IMR-90 (cell line): ENCODE measurements around the gene ARHGAP23. TPM values are rescaled to one million over a fixed set of nuclear protein-coding genes. Genes with fewer than 3 reads are reported as not detected.

ENCODE experiments used
- ATAC-seq: fragments of 200-7000 bp; cut with Tn5 transposase; 2 replicates; pipeline ENCODE4 v1.9.1; 2020; ENCODE audit warnings: low read depth, mild to moderate bottlenecking, moderate library complexity
- BruUV-seq: library from RNA; stranded (reverse); fragments of 400-500 nt; replicated peaks from 2 replicates; lab custom pipeline; 2021; lab: Mats Ljungman, UMichigan
- CTCF ChIA-PET: fragments of 300-600 bp; formaldehyde crosslinking; extraction: SDS; loops from one replicate; lab custom pipeline; 2021; ENCODE audit warnings: antibody characterized with exemption; lab: Yijun Ruan, JAX
- POLR2A ChIA-PET: fragments of 300-600 bp; sonication (Branson Sonifier 250); formaldehyde crosslinking; loops from one replicate; lab custom pipeline; 2022; ENCODE audit warnings: antibody characterized with exemption; ENCODE audit not compliant: unreplicated experiment; lab: Charles Lee
- DNase-seq: peaks from one replicate; pipeline ENCODE4 v3.0.0; 2013
- H2AFZ ChIP-seq: replicated peaks from 2 replicates; pipeline ENCODE3; 2013; ENCODE audit warnings: low read length, mild to moderate bottlenecking; ENCODE audit not compliant: poor library complexity
- H2AK5ac ChIP-seq: 2 replicates; pipeline ENCODE4 v1.6.1; 2013; ENCODE audit warnings: low read depth, low read length, inconsistent platforms
- H2AK9ac ChIP-seq: replicated peaks from 2 replicates; pipeline ENCODE3; 2013; ENCODE audit warnings: mild to moderate bottlenecking, low read depth, low read length, moderate library complexity; ENCODE audit not compliant: poor library complexity
- H2BK120ac ChIP-seq: 2 replicates; pipeline ENCODE4 v1.6.1; 2013; ENCODE audit warnings: low read depth, low read length, inconsistent platforms
- H2BK15ac ChIP-seq: 3 replicates; pipeline ENCODE4 v1.6.1; 2013; ENCODE audit warnings: low read depth, low read length, inconsistent platforms
- H2BK20ac ChIP-seq: 2 replicates; pipeline ENCODE4 v1.6.1; 2013; ENCODE audit warnings: low read depth, mild to moderate bottlenecking, inconsistent platforms, low read length, moderate library complexity
- H2BK5ac ChIP-seq: 2 replicates; pipeline ENCODE4 v1.6.1; 2013; ENCODE audit warnings: mild to moderate bottlenecking, low read depth, low read length, inconsistent platforms; ENCODE audit not compliant: poor library complexity, severe bottlenecking
- H3K14ac ChIP-seq: replicated peaks from 2 replicates; pipeline ENCODE4 v1.6.1; 2013; ENCODE audit warnings: low read depth, low read length, inconsistent platforms
- H3K18ac ChIP-seq: 2 replicates; pipeline ENCODE4 v1.6.1; 2013; ENCODE audit warnings: low read depth, low read length, control low read depth
- H3K23ac ChIP-seq: 2 replicates; pipeline ENCODE4 v1.6.1; 2013; ENCODE audit warnings: low read depth, low read length, inconsistent platforms
- H3K27ac ChIP-seq: 2 replicates; pipeline ENCODE4 v1.5.1; 2013; ENCODE audit warnings: mild to moderate bottlenecking, control low read depth, low read length; ENCODE audit not compliant: insufficient read depth
- H3K27me3 ChIP-seq: 2 replicates; pipeline ENCODE4 v1.6.1; 2013; ENCODE audit warnings: low read length; ENCODE audit not compliant: control insufficient read depth, insufficient read depth
- H3K36me3 ChIP-seq: 2 replicates; pipeline ENCODE4 v1.6.1; 2013; ENCODE audit warnings: low read length, mixed read lengths; ENCODE audit not compliant: control insufficient read depth, insufficient read depth
- H3K4ac ChIP-seq: 2 replicates; pipeline ENCODE4 v1.6.1; 2013; ENCODE audit warnings: low read depth, low read length, inconsistent platforms
- H3K4me1 ChIP-seq: 2 replicates; pipeline ENCODE4 v1.6.1; 2013; ENCODE audit warnings: low read length, mixed read lengths; ENCODE audit not compliant: control insufficient read depth, insufficient read depth
- H3K4me2 ChIP-seq: 2 replicates; pipeline ENCODE4 v1.6.1; 2013; ENCODE audit warnings: low read depth, mild to moderate bottlenecking, control low read depth, low read length, moderate library complexity
- H3K4me3 ChIP-seq: 2 replicates; pipeline ENCODE4 v1.5.1; 2013; ENCODE audit warnings: low read depth, mild to moderate bottlenecking, control low read depth, low read length, moderate library complexity; ENCODE audit not compliant: insufficient read depth
- H3K56ac ChIP-seq: 2 replicates; pipeline ENCODE4 v1.6.1; 2013; ENCODE audit warnings: low read length, inconsistent platforms; ENCODE audit not compliant: insufficient read depth; ENCODE audit errors: extremely low read depth
- H3K79me1 ChIP-seq, 2 experiments: 2 replicates each; pipeline ENCODE4 v1.6.1; 2013; ENCODE audit warnings: low read length in 2 of 2, inconsistent platforms in 1 of 2, low read depth in 1 of 2
- H3K9ac ChIP-seq: 2 replicates; pipeline ENCODE4 v1.6.1; 2013; ENCODE audit warnings: low read depth, low read length, control low read depth
- H3K9me1 ChIP-seq: 2 replicates; pipeline ENCODE4 v1.6.1; 2013; ENCODE audit warnings: low read length, inconsistent platforms; ENCODE audit not compliant: insufficient read depth
- H3K9me3 ChIP-seq: 2 replicates; pipeline ENCODE4 v1.6.1; 2013; ENCODE audit warnings: low read length; ENCODE audit not compliant: control insufficient read depth, insufficient read depth
- H4K20me1 ChIP-seq: 2 replicates; pipeline ENCODE4 v1.6.1; 2013; ENCODE audit warnings: low read length, inconsistent platforms; ENCODE audit not compliant: insufficient read depth
- H4K5ac ChIP-seq: 2 replicates; pipeline ENCODE4 v1.6.1; 2013; ENCODE audit warnings: mild to moderate bottlenecking, low read depth, low read length, control low read depth
- H4K8ac ChIP-seq, 2 experiments: 2 replicates each; pipeline ENCODE4 v1.6.1; 2013; ENCODE audit warnings: low read depth in 2 of 2, low read length in 2 of 2, control low read depth in 1 of 2, inconsistent platforms in 1 of 2
- H4K91ac ChIP-seq: 2 replicates; pipeline ENCODE4 v1.6.1; 2013; ENCODE audit warnings: low read depth, low read length, inconsistent platforms; ENCODE audit not compliant: insufficient read depth
- BHLHE40 ChIP-seq: fragments of 150-350 bp; IDR thresholded peaks from 2 replicates; pipeline ENCODE4 v1.6.1; 2016; ENCODE audit warnings: mild to moderate bottlenecking, low read depth, low read length
- CEBPB ChIP-seq: IDR thresholded peaks from 2 replicates; pipeline ENCODE4 v1.6.1; 2012; ENCODE audit warnings: low read depth, low read length, improper control_type of control experiment
- CHD1 ChIP-seq: IDR thresholded peaks from 2 replicates; pipeline ENCODE4 v1.6.1; 2012; ENCODE audit warnings: low read depth, low read length, improper control_type of control experiment
- FOS ChIP-seq: fragments of 150-350 bp; IDR thresholded peaks from 2 replicates; pipeline ENCODE4 v1.6.1; 2016; ENCODE audit warnings: low read depth, low read length
- MAFK ChIP-seq: IDR thresholded peaks from 2 replicates; pipeline ENCODE4 v1.6.1; 2012; ENCODE audit warnings: low read depth, low read length, improper control_type of control experiment
- MAZ ChIP-seq: IDR thresholded peaks from 2 replicates; pipeline ENCODE4 v1.6.1; 2012; ENCODE audit warnings: low read depth, mild to moderate bottlenecking, low read length, improper control_type of control experiment, moderate library complexity, borderline replicate concordance
- MXI1 ChIP-seq: IDR thresholded peaks from 2 replicates; pipeline ENCODE4 v1.6.1; 2012; ENCODE audit warnings: low read depth, mild to moderate bottlenecking, low read length, moderate library complexity, borderline replicate concordance
- NFE2L2 ChIP-seq: fragments of 150-350 bp; IDR thresholded peaks from 2 replicates; pipeline ENCODE4 v1.6.1; 2016; ENCODE audit warnings: low read depth, mild to moderate bottlenecking, low read length
- POLR2A ChIP-seq: IDR thresholded peaks from 2 replicates; pipeline ENCODE4 v1.6.1; 2012; ENCODE audit warnings: mild to moderate bottlenecking, low read depth, low read length
- RAD21 ChIP-seq: IDR thresholded peaks from 2 replicates; pipeline ENCODE4 v1.6.1; 2012; ENCODE audit warnings: low read length, improper control_type of control experiment
- RCOR1 ChIP-seq: IDR thresholded peaks from 2 replicates; pipeline ENCODE4 v1.6.1; 2012; ENCODE audit warnings: mild to moderate bottlenecking, low read length, improper control_type of control experiment; ENCODE audit not compliant: insufficient replicate concordance
- RFX5 ChIP-seq: IDR thresholded peaks from 2 replicates; pipeline ENCODE4 v1.8.0; 2012; ENCODE audit warnings: low read depth, mild to moderate bottlenecking, low read length, moderate library complexity
- SMC3 ChIP-seq: fragments of 150-350 bp; IDR thresholded peaks from 2 replicates; pipeline ENCODE4 v1.6.1; 2016; ENCODE audit warnings: low read depth, mild to moderate bottlenecking, antibody characterized with exemption, low read length, moderate library complexity
- WGBS, 2 experiments: methylation state at CpG; one replicate each; pipeline versions ENCODE4 v1.1.5 to v1.1.7; 2013; ENCODE audit warnings: missing lambda C conversion rate in 2 of 2; ENCODE audit not compliant: insufficient read length in 1 of 2; ENCODE audit errors: extremely low coverage in 2 of 2; 5-methylcytosine and 5-hydroxymethylcytosine counted together
- dilution Hi-C: fragments of 300-500 bp; cut with HindIII; formaldehyde crosslinking; loops from one replicate; pipeline ENCODE4 v1.14.3; 2018; ENCODE audit warnings: low sequenced_read_pairs; ENCODE audit not compliant: unreplicated experiment
- in situ Hi-C: fragments of 300-500 bp; cut with MboI; formaldehyde crosslinking; loops from 3 replicates; pipeline ENCODE4 v1.14.3; 2019; ENCODE audit warnings: low sequenced_read_pairs, inconsistent platforms, mixed read lengths
- intact Hi-C: fragments of 100-400 bp; cut with micrococcal nuclease; formaldehyde crosslinking; loops from 2 replicates; pipeline ENCODE4 v1.10.0; 2022
- polyA plus RNA-seq, 3 experiments: library from polyadenylated mRNA; depleted of rRNA; stranded (reverse); fragments of >200 nt; gene quantifications; 2 replicates each; pipeline ENCODE4 v1.2.3, GENCODE V29; 2012; ENCODE audit warnings: low replicate concordance in 1 of 3
- total RNA-seq: library from RNA; depleted of rRNA; stranded (reverse); fragments of >200 nt; gene quantifications from 2 replicates; pipeline ENCODE4 v1.2.3, GENCODE V29; 2012
- TF ChIP-seq, protein P1 (sequence below): fragments of 150-350 bp; IDR thresholded peaks from 2 replicates; pipeline ENCODE4 v1.6.1; 2017; ENCODE audit warnings: mild to moderate bottlenecking, antibody characterized with exemption, low read length, low read depth
- TF ChIP-seq, protein P2 (sequence below): fragments of 150-350 bp; IDR thresholded peaks from 2 replicates; pipeline ENCODE4 v1.6.1; 2016; ENCODE audit warnings: low read depth, mild to moderate bottlenecking, low read length, moderate library complexity, borderline replicate concordance

The ARHGAP23 gene
- total and polyA plus RNA-seq, 2 of the 4 experiments (the other 2 are of a cell fraction), result 9.3 to 43.3 TPM

DNA sequence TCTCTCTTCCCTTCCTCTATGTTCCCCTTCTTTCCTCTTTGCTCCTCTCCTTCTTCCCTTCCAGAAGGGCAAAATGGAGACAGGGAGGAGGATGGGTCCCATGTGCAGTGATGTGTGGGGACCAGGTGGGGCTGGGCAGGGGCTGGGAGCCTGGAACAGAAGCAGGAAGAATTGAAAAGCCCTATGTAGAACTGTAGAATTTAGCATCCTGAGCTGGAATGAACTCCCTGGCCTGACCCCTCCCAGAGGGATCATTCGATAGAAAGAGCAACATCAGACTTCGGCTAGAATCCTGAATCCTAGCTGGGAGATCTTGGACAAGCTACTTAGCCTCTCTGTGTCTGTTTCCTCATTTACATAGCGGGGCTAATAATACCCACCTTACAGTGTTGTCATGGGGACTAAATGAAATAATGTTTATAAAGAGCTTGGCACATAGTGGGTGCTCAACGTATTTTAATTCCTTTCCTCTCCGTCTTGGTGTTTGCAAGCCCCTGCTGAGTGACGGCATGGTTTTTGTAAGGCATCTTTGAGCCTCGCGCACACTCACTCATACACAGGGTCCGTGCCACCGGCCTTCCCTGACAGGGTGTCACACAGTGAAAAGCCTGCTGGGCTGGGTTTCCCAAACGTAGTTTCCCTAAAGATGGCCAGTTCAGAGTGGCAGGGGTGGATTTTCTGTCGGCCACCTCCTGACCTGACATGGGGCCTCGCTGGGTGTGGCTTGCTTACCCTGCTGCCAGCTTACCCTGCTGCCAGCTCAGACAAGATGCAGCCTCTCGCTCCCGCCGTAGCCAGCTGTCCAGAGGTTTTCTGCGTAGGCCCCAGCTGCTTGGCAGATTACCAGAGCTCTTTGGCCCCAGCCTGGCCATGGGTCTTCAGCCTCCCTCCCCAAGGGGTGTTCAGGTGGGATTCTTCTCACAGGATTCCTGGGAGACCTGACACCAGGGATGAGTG, 6.1 kb upstream of the ARHGAP23 start:
- Histone ChIP-seq H3K27me3 (peaks cover 25% of the 10 kb centered on the region), H4K8ac (peak overlapping the region; percentile 22 to 34; a peak in 2 of 4 replicates), H2AK5ac (peak overlapping the region; percentile 82), H2AK9ac (peak overlapping the region; percentile 89), H2BK15ac (peak overlapping the region; percentile 62; the same call in 1 of the 3 replicates), H2BK120ac (peak overlapping the region; percentile 51), H3K4ac (peak overlapping the region; percentile 76), H3K36me3 (no peaks in the 10 kb centered on the region), H3K9ac (no peak overlapping the region), H2BK5ac (no peak overlapping the region), H3K23ac (no peak overlapping the region), H2AFZ (peak overlapping the region; percentile 89), H3K9me3 (no peaks in the 10 kb centered on the region), H3K27ac (no peak overlapping the region), H3K18ac (peak overlapping the region; percentile 9; the same call in 1 of the 2 replicates), H3K9me1 (peaks cover 17% of the 10 kb centered on the region; the same call in 1 of the 2 replicates), H3K79me1 (peaks cover 0 to 14% of the 10 kb centered on the region in 2 experiments; a peak in 2 of 4 replicates), H4K20me1 (no peaks in the 10 kb centered on the region), H3K4me1 (peaks cover 20% of the 10 kb centered on the region), H4K91ac (peak overlapping the region; percentile 65), H3K56ac (no peak overlapping the region), H3K4me2 (no peak overlapping the region), H3K4me3 (no peak overlapping the region), H2BK20ac (peak overlapping the region; percentile 80; the same call in 1 of the 2 replicates), H3K14ac (peak overlapping the region; percentile 37; the same call in 1 of the 2 replicates), H4K5ac (no peak overlapping the region; the same call in 1 of the 2 replicates)
- ChIA-PET CTCF (interaction anchor here (0.7 to 1.2 kb wide), 2 partner anchors 43 to 86 kb away, joined by 3 to 4 read pairs; no protein-coding TSS in a partner anchor), POLR2A (no interaction called here)
- dilution Hi-C loops (no loop called here), in situ Hi-C loops (no loop called here), intact Hi-C loops (loop anchor here (2.0 to 5.0 kb wide), 3 partner anchors 65 to 245 kb away; no protein-coding TSS in a partner anchor)
- no peak for DNase-seq
- 29% methylated on average over 4 of the region's 17 CpGs; no CpG with 5 or more reads in 1 of the 2 experiments for WGBS, 2 experiments
- peak; percentile 1 for ATAC-seq
- BruUV-seq, result no TSS peak
- TF ChIP-seq FOS (no peak), SMC3 (no peak), MXI1 (no peak), CEBPB (no peak), BHLHE40 (no peak), POLR2A (no peak), MAFK (no peak), NFE2L2 (no peak), RFX5 (no peak), RCOR1 (no peak), MAZ (no peak), RAD21 (no peak), CHD1 (no peak)
- TF ChIP-seq, protein P1, sequence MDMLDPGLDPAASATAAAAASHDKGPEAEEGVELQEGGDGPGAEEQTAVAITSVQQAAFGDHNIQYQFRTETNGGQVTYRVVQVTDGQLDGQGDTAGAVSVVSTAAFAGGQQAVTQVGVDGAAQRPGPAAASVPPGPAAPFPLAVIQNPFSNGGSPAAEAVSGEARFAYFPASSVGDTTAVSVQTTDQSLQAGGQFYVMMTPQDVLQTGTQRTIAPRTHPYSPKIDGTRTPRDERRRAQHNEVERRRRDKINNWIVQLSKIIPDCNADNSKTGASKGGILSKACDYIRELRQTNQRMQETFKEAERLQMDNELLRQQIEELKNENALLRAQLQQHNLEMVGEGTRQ, result no peak
- TF ChIP-seq, protein P2, sequence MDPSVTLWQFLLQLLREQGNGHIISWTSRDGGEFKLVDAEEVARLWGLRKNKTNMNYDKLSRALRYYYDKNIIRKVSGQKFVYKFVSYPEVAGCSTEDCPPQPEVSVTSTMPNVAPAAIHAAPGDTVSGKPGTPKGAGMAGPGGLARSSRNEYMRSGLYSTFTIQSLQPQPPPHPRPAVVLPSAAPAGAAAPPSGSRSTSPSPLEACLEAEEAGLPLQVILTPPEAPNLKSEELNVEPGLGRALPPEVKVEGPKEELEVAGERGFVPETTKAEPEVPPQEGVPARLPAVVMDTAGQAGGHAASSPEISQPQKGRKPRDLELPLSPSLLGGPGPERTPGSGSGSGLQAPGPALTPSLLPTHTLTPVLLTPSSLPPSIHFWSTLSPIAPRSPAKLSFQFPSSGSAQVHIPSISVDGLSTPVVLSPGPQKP, result no peak
